K562 (cell line): ENCODE results near the gene MPRIP. TPM values are rescaled to one million over a fixed set of nuclear protein-coding genes. Genes with fewer than 3 reads are reported as not detected.

ENCODE experiments used
- CBFA2T3 ChIP-seq: fragments of 450-650 bp; IDR thresholded peaks from 2 replicates; pipeline ENCODE4 v1.6.1; 2017
- CHCHD3 ChIP-seq: fragments of 250-450 bp; sonication (Bioruptor Pico); IDR thresholded peaks from 2 replicates; pipeline ENCODE4 v2.1.2; 2022; ENCODE audit warnings: mild to moderate bottlenecking
- ELF4 ChIP-seq: fragments of 450-650 bp; formaldehyde crosslinking; IDR thresholded peaks from 2 replicates; pipeline ENCODE4 v1.4.0; 2022; ENCODE audit warnings: missing genetic modification characterization
- FOXA3 ChIP-seq, 2 experiments: fragments of 450-650 bp in 1 of 2; sonication (generic) in 1 of 2; formaldehyde crosslinking; IDR thresholded peaks in 1 of 2; conservative IDR thresholded peaks in 1 of 2; 2 replicates each; pipeline versions ENCODE4 v1.4.0 to v1.8.0; 2020 to 2022; ENCODE audit warnings: mild to moderate bottlenecking in 2 of 2, missing genetic modification reagents in 1 of 2
- FOXO4 ChIP-seq: fragments of 450-650 bp; formaldehyde crosslinking; IDR thresholded peaks from 2 replicates; pipeline ENCODE4 v1.4.0; 2020; ENCODE audit warnings: mild to moderate bottlenecking, moderate library complexity
- GATAD2B ChIP-seq: fragments of 450-650 bp; IDR thresholded peaks from 2 replicates; pipeline ENCODE4 v1.6.1; 2017; ENCODE audit warnings: mild to moderate bottlenecking, borderline replicate concordance
- IRF1 ChIP-seq: sonication (generic); formaldehyde crosslinking; IDR thresholded peaks from 2 replicates; pipeline ENCODE4 v1.8.0; 2022; ENCODE audit warnings: missing genetic modification reagents, mild to moderate bottlenecking, borderline replicate concordance
- IRF2 ChIP-seq: sonication (generic); formaldehyde crosslinking; IDR thresholded peaks from 2 replicates; pipeline ENCODE4 v1.8.1; 2022; ENCODE audit warnings: mild to moderate bottlenecking, missing genetic modification reagents
- RBFOX2 ChIP-seq: fragments of 200-400 bp; formaldehyde crosslinking; IDR thresholded peaks from 2 replicates; pipeline ENCODE4 v1.6.1; 2017; ENCODE audit warnings: low read depth, mild to moderate bottlenecking, low read length, moderate library complexity
- TRIM25 ChIP-seq: fragments of 450-650 bp; IDR thresholded peaks from 2 replicates; pipeline ENCODE4 v1.7.0; 2016; ENCODE audit warnings: borderline replicate concordance
- U2AF2 ChIP-seq: fragments of 200-400 bp; formaldehyde crosslinking; optimal IDR thresholded peaks from 2 replicates; pipeline ENCODE3; 2017; ENCODE audit warnings: low read depth, mild to moderate bottlenecking, low read length
- ZBTB49 ChIP-seq: sonication (generic); formaldehyde crosslinking; IDR thresholded peaks from 2 replicates; pipeline ENCODE4 v1.8.0; 2022; ENCODE audit warnings: missing genetic modification reagents, mild to moderate bottlenecking, borderline replicate concordance
- ZNF274 ChIP-seq: IDR thresholded peaks from 2 replicates; pipeline ENCODE4 v1.6.1; 2011; ENCODE audit warnings: low read depth, mild to moderate bottlenecking, low read length, moderate library complexity, borderline replicate concordance
- ZNF518B ChIP-seq: fragments of 250-450 bp; sonication (Bioruptor Pico); IDR thresholded peaks from 2 replicates; pipeline ENCODE4 v1.5.0; 2021; ENCODE audit warnings: mild to moderate bottlenecking, moderate library complexity
- ZNF695 ChIP-seq: fragments of 450-650 bp; formaldehyde crosslinking; IDR thresholded peaks from 2 replicates; pipeline ENCODE4 v1.4.0; 2020; ENCODE audit warnings: mild to moderate bottlenecking, moderate library complexity
- polyA plus RNA-seq, 8 experiments: library from polyadenylated mRNA; depleted of rRNA in 4 of 8; stranded (reverse) in 5 of 8; unstranded in 3 of 8; fragments of >200 nt; fragmentation: Nextera tagmentation in 2 of 8; fragmentation: Illumina TruSeq in 1 of 8; extraction: Ambion mirVana in 2 of 8; extraction: Trizol in 1 of 8; gene quantifications; 2 replicates each; pipeline versions ENCODE4 v1.2.1 to v1.2.3, GENCODE V29; 2011 to 2014; ENCODE audit warnings: inconsistent platforms in 1 of 8, missing spikeins in 1 of 8
- total RNA-seq, 7 experiments: library from RNA; depleted of rRNA in 6 of 7; stranded (reverse); fragments of >200 nt in 6 of 7; fragmentation: Illumina TruSeq in 2 of 7; extraction: Trizol in 2 of 7; gene quantifications; 2 replicates each; pipeline versions ENCODE4 v1.2.1 to v1.2.3, GENCODE V29; 2011 to 2021; ENCODE audit warnings: low replicate concordance in 1 of 7

MPRIP gene
- total and polyA plus RNA-seq, 9 of the 15 experiments (the other 6 are each of a cell fraction or from before 2014, with no cell fraction given): 10.0 to 72.6 (median 30.1) TPM

GRCh38 chr17:17237026-17237799 is 195.0 kb downstream of the MPRIP start, which contains the start of gene FLCN (continued):
- no peak for TF ChIP-seq ZNF518B (CRISPR knock-in tag)
- TF ChIP-seq CBFA2T3: peak; percentile 30; the same call in 1 of the 2 replicates
- no peak for TF ChIP-seq ZBTB49
- TF ChIP-seq GATAD2B: peak; percentile 44; the same call in 1 of the 2 replicates
- TF ChIP-seq IRF2 (CRISPR knock-in tag): no peak
- no peak for TF ChIP-seq ELF4 (CRISPR knock-in tag)
- TF ChIP-seq ZNF274: no peak
- no peak for TF ChIP-seq IRF1
- no peak for TF ChIP-seq CHCHD3 (CRISPR knock-in tag)
- TF ChIP-seq ZNF695 (CRISPR knock-in tag): no peak
- TF ChIP-seq FOXO4 (CRISPR knock-in tag): no peak
- peak; percentile 88 for TF ChIP-seq RBFOX2
- no peak for TF ChIP-seq TRIM25
- no peak for TF ChIP-seq FOXA3 (CRISPR knock-in tag; conservative IDR thresholded peaks at IDR 0.05 in 1 of 2, IDR thresholded peaks at IDR 0.05 in 1 of 2)
- no peak for TF ChIP-seq U2AF2
